ENCODE results near the gene ASF1B.

Gene ASF1B

DNA sequence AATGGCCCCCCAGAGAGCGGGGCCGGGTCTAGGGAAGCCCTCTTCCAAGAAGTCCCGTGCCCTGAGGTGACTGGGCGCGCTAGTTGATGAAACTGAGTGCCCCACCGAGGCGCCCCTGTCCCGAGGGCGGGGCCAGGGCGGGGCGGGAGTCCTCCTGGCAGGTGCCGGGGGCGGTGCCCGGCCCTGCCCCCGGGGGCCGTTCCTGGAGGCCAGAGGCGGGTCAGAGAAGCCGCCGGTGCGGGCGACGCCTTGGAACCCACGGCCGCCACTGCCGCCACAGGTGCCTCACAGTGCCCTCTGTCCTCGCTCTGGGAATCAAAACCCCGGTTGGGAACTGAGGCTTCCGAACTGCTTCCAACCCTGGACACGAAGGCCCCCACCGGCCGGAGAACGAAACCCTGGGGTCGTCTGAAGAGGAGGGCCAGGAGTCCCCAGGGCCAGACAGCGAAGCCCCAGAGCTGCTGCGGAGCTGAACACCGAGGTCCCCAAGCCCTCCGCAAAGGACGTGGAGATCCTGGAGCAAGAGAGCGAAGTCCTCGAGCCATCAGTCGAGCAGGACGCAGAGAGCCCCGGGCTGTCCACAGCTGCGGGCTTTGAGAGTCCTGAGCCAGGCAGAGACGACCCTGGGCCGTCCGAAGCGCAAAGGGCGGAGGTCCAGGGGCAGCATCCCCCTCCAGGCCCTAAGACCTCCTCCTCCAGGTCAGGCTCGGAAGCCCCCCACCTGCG is 63.7 kb downstream of the ASF1B start, which contains the start of gene MISP3:
TSS of gene MISP3 (plus strand) at position 252 of the 726 bp plus-strand sequence. CDS start 524 bp downstream, outside the sequence.
- peak within 1 kb of the TSS; percentile 66 for H3K4me3 ChIP-seq (ENCODE audit: low read length)
- DNase-seq (ENCODE audit: low read depth, low spot score): no peak

DNA sequence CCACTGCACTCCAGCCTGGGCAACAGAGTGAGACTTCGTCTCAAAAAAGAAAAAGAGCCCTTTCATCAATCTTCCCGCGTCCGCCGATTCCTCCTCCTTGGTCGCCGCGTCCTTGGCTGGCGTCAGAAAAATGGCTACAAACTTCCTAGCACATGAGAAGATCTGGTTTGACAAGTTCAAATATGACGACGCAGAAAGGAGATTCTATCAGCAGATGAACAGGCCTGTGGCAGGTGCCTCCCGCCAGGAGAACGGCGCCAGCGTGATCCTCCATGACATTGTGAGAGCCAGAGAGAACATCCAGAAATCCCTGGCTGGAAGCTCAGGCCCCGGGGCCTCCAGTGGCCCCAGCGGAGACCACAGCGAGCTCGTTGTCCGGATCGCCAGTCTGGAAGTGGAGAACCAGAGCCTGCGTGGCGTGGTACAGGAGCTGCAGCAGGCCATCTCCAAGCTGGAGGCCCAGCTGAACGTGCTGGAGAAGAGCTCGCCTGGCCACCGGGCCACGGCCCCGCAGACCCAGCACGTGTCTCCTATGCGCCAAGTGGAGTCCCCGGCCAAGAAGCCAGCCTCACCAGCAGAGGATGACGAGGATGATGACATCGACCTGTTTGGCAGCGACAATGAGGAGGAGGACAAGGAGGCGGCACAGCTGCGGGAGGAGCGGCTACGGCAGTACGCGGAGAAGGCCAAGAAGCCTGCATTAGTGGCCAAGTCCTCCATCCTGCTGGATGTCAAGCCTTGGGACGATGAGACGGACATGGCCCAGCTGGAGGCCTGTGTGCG is 65.9 kb downstream of the ASF1B start:
- H3K4me3 ChIP-seq (ENCODE audit: low read length): no peak overlapping the region
- no peak for DNase-seq (ENCODE audit: low read depth, low spot score)

Measured in Jurkat, Clone E6-1 (cell line).